ENCODE results near the gene RIOK2.

DNA sequence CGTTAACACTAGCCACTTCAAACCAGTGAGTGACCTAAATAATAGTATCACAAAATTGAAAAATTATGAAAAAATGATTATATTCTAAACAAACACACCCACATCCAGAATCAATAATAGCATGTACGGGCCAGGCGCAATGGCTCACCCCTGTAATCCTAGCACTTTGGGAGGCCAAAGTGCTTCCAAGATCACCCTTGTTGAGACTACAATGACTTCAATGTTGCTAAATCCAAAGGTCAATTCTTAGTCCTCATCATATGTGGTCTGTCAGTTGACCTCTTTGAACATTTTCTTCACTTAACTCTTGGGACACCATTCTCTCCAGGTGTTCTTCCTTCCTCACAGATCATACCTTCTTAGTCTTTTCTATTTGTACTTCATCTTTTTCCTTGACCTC, 11.3 kb downstream of the RIOK2 start:
- TF ChIP-seq, protein P1, sequence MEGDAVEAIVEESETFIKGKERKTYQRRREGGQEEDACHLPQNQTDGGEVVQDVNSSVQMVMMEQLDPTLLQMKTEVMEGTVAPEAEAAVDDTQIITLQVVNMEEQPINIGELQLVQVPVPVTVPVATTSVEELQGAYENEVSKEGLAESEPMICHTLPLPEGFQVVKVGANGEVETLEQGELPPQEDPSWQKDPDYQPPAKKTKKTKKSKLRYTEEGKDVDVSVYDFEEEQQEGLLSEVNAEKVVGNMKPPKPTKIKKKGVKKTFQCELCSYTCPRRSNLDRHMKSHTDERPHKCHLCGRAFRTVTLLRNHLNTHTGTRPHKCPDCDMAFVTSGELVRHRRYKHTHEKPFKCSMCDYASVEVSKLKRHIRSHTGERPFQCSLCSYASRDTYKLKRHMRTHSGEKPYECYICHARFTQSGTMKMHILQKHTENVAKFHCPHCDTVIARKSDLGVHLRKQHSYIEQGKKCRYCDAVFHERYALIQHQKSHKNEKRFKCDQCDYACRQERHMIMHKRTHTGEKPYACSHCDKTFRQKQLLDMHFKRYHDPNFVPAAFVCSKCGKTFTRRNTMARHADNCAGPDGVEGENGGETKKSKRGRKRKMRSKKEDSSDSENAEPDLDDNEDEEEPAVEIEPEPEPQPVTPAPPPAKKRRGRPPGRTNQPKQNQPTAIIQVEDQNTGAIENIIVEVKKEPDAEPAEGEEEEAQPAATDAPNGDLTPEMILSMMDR (conservative IDR thresholded peaks at IDR 0.05; ENCODE audit: low read depth, low read length): no peak
- no peak for TF ChIP-seq EZH2 (IDR thresholded peaks at IDR 0.05; ENCODE audit: borderline replicate concordance, low read depth, low read length, poor library complexity, severe bottlenecking)
